CD14-positive monocyte (primary cell): ENCODE data around the gene NEDD4L. TPM values are rescaled to one million over a fixed set of nuclear protein-coding genes. Genes with fewer than 3 reads are reported as not detected.
A peak's percentile ranks its signal among the peaks of the same experiment; 100 is the strongest.

Experiments
- DNase-seq, 3 donors: peaks; one replicate each; pipeline ENCODE4 v3.0.0-alpha.2; 2011 to 2022
- H2AFZ ChIP-seq: 2 replicates; pipeline ENCODE4 v1.6.0; 2012; ENCODE audit warnings: mild to moderate bottlenecking, low read depth, low read length, inconsistent platforms; ENCODE audit not compliant: insufficient read depth, poor library complexity, severe bottlenecking
- H3K27ac ChIP-seq, 2 donors: 1 replicate in 1 of 2; 2 replicates in 1 of 2; pipeline ENCODE4 v1.5.1; 2012 to 2013; ENCODE audit warnings: low read length in 2 of 2, control low read depth in 1 of 2, inconsistent platforms in 1 of 2, low read depth in 1 of 2, mild to moderate bottlenecking in 1 of 2
- H3K27me3 ChIP-seq, 2 donors: one replicate each; pipeline versions ENCODE4 v1.6.0 to v1.6.1; 2011 to 2013; ENCODE audit warnings: low read length in 2 of 2; ENCODE audit not compliant: control insufficient read depth in 2 of 2, insufficient read depth in 2 of 2
- H3K36me3 ChIP-seq, 2 donors: replicated peaks in 1 of 2; 1 replicate in 1 of 2; 2 replicates in 1 of 2; pipeline versions ENCODE4 v1.5.1 to v1.6.1; 2012 to 2013; ENCODE audit warnings: low read length in 2 of 2, control low read depth in 1 of 2, inconsistent platforms in 1 of 2, mild to moderate bottlenecking in 1 of 2; ENCODE audit not compliant: insufficient read depth in 2 of 2, control insufficient read depth in 1 of 2
- H3K4me1 ChIP-seq, 2 donors: 1 replicate in 1 of 2; 2 replicates in 1 of 2; pipeline versions ENCODE4 v1.5.1 to v1.6.1; 2012 to 2013; ENCODE audit warnings: low read length in 2 of 2, control low read depth in 1 of 2, inconsistent platforms in 1 of 2, mild to moderate bottlenecking in 1 of 2, moderate library complexity in 1 of 2; ENCODE audit not compliant: insufficient read depth in 2 of 2, control insufficient read depth in 1 of 2
- H3K4me2 ChIP-seq: replicated peaks from 2 replicates; pipeline ENCODE3; 2012; ENCODE audit warnings: low read length, moderate library complexity, mild to moderate bottlenecking; ENCODE audit not compliant: poor library complexity, severe bottlenecking; ENCODE audit errors: extremely low read depth
- H3K4me3 ChIP-seq, 3 experiments: fragments of 200-600 bp in 1 of 3; sonication (generic) in 1 of 3; replicated peaks in 1 of 3; 1 replicate in 2 of 3; 2 replicates in 1 of 3; pipeline ENCODE4 v1.5.1; 2011 to 2013; ENCODE audit warnings: low read length in 3 of 3, mild to moderate bottlenecking in 3 of 3, control low read depth in 2 of 3, low read depth in 2 of 3, inconsistent platforms in 1 of 3, moderate library complexity in 1 of 3
- H3K79me2 ChIP-seq: 2 replicates; pipeline ENCODE4 v1.6.0; 2012; ENCODE audit warnings: mild to moderate bottlenecking, control low read depth, inconsistent platforms, low read length, moderate library complexity; ENCODE audit not compliant: insufficient read depth
- H3K9ac ChIP-seq: 2 replicates; pipeline ENCODE4 v1.6.0; 2017; ENCODE audit warnings: low read length, mild to moderate bottlenecking; ENCODE audit not compliant: insufficient read depth, poor library complexity, severe bottlenecking
- H3K9me3 ChIP-seq, 2 donors: replicated peaks in 1 of 2; 1 replicate in 1 of 2; 2 replicates in 1 of 2; pipeline versions ENCODE4 v1.5.1 to v1.6.1; 2012 to 2013; ENCODE audit warnings: low read length in 2 of 2, control low read depth in 1 of 2; ENCODE audit not compliant: control insufficient read depth in 1 of 2, insufficient read depth in 1 of 2
- H4K20me1 ChIP-seq: 2 replicates; pipeline ENCODE4 v1.6.0; 2012; ENCODE audit warnings: mild to moderate bottlenecking, low read length, control low read depth, moderate library complexity; ENCODE audit not compliant: insufficient read depth
- H3K27ac Mint-ChIP-seq, 7 donors: one replicate each; pipeline ENCODE4 v1.8.0; 2020; ENCODE audit warnings: mild to moderate bottlenecking in 7 of 7, mixed read lengths in 7 of 7, moderate library complexity in 6 of 7, inconsistent platforms in 2 of 7
- H3K27me3 Mint-ChIP-seq, 3 donors: one replicate each; pipeline ENCODE4 v1.8.0; 2021 to 2022; ENCODE audit warnings: low read depth in 3 of 3, mild to moderate bottlenecking in 3 of 3, mixed read lengths in 3 of 3, moderate library complexity in 3 of 3, inconsistent platforms in 1 of 3
- H3K36me3 Mint-ChIP-seq, 2 donors: one replicate each; pipeline ENCODE4 v1.8.0; 2020; ENCODE audit warnings: mixed read lengths in 2 of 2, inconsistent platforms in 1 of 2, mild to moderate bottlenecking in 1 of 2
- H3K4me1 Mint-ChIP-seq: one replicate; pipeline ENCODE4 v1.8.0; 2020; ENCODE audit warnings: mild to moderate bottlenecking, mixed read lengths
- H3K4me3 Mint-ChIP-seq, 2 donors: one replicate each; pipeline ENCODE4 v1.8.0; 2020; ENCODE audit warnings: mild to moderate bottlenecking in 2 of 2, mixed read lengths in 2 of 2, moderate library complexity in 1 of 2
- H3K9me3 Mint-ChIP-seq, 7 donors: one replicate each; pipeline ENCODE4 v1.8.0; 2020 to 2022; ENCODE audit warnings: mixed read lengths in 7 of 7, mild to moderate bottlenecking in 6 of 7, moderate library complexity in 6 of 7, inconsistent platforms in 2 of 7
- CTCF ChIP-seq: fragments of 200-600 bp; IDR thresholded peaks from one replicate; pipeline ENCODE4 v1.8.0; 2022; ENCODE audit warnings: antibody characterized with exemption, mild to moderate bottlenecking
- whole genome bisulfite sequencing: methylation state at CpG from one replicate; pipeline ENCODE4 v1.1.5; 2013; ENCODE audit warnings: missing lambda C conversion rate; ENCODE audit not compliant: insufficient coverage; 5-methylcytosine and 5-hydroxymethylcytosine counted together
- intact Hi-C, 2 donors: fragments of 100-400 bp; cut with micrococcal nuclease; formaldehyde crosslinking; loops; one replicate each; pipeline versions ENCODE4 v1.15.0 to v1.15.1; 2023
- polyA plus RNA-seq, 3 donors: library from polyadenylated mRNA; depleted of rRNA in 1 of 3; unstranded in 2 of 3; stranded (reverse) in 1 of 3; fragments of 300-500 nt in 2 of 3; fragments of >200 nt in 1 of 3; fragmentation: Illumina TruSeq in 2 of 3; gene quantifications; 1 replicate in 2 of 3; 2 replicates in 1 of 3; pipeline ENCODE4 v1.2.3, GENCODE V29; 2012 to 2021

Gene NEDD4L
- polyA plus RNA-seq, 3 donors: 2.5 to 5.2 (median 4.5) TPM

- intact Hi-C loops: no loop called here
- Mint-ChIP-seq H3K27ac (no peak overlapping the region), H3K9me3 (peaks cover 0 to 2% (median 0%) of the 10 kb centered on the region in 7 donors), H3K36me3 (no peaks in the 10 kb centered on the region), H3K27me3 (peaks cover 15 to 58% (median 34%) of the 10 kb centered on the region in 3 donors), H3K4me1 (peaks cover 14% of the 10 kb centered on the region), H3K4me3 (peak overlapping the region in 1 of 2 donors; percentile 11)
- Histone ChIP-seq H3K9me3 (no peaks in the 10 kb centered on the region), H3K4me3 (no peak overlapping the region), H2AFZ (no peak overlapping the region), H3K79me2 (no peaks in the 10 kb centered on the region), H3K9ac (no peak overlapping the region), H3K4me2 (no peak overlapping the region), H4K20me1 (no peaks in the 10 kb centered on the region), H3K27me3 (peaks cover 15 to 36% of the 10 kb centered on the region in 2 donors), H3K36me3 (no peaks in the 10 kb centered on the region), H3K27ac (no peak overlapping the region), H3K4me1 (peaks cover 7 to 10% of the 10 kb centered on the region in 2 donors)
- TF ChIP-seq CTCF: no peak
- DNase-seq: no peak
- 92% methylated on average over 4 of the region's 4 CpGs for WGBS
These were observed 148.5 kb downstream of the NEDD4L start for GRCh38 chr18:58192519-58192918.

- DNase-seq: no peak
- H3K27me3 Mint-ChIP-seq: peaks cover 17 to 63% (median 36%) of the 10 kb centered on the region in 3 donors
- WGBS: 96% methylated on average over 4 of the region's 8 CpGs
- intact Hi-C loops: no loop called here
- peaks cover 0 to 2% (median 0%) of the 10 kb centered on the region in 7 donors for H3K9me3 Mint-ChIP-seq
- Histone ChIP-seq H3K27ac (no peak overlapping the region), H3K4me3 (no peak overlapping the region), H2AFZ (no peak overlapping the region), H3K4me2 (no peak overlapping the region), H3K9ac (no peak overlapping the region), H3K9me3 (no peaks in the 10 kb centered on the region), H4K20me1 (no peaks in the 10 kb centered on the region), H3K27me3 (peaks cover 15 to 40% of the 10 kb centered on the region in 2 donors), H3K4me1 (peaks cover 7 to 10% of the 10 kb centered on the region in 2 donors), H3K79me2 (no peaks in the 10 kb centered on the region), H3K36me3 (no peaks in the 10 kb centered on the region)
- H3K36me3 Mint-ChIP-seq: no peaks in the 10 kb centered on the region
- no peak for TF ChIP-seq CTCF
- peaks cover 14% of the 10 kb centered on the region for H3K4me1 Mint-ChIP-seq
- H3K27ac Mint-ChIP-seq: no peak overlapping the region
- H3K4me3 Mint-ChIP-seq: peak overlapping the region in 1 of 2 donors; percentile 23
These were observed 150.0 kb downstream of the NEDD4L start for GRCh38 chr18:58194028-58194427.
